Osteoblast (primary cell): ENCODE measurements around the gene CCNF. TPM values are rescaled to one million over a fixed set of nuclear protein-coding genes. Genes with fewer than 3 reads are reported as not detected.

ENCODE experiments used
- DNase-seq: peaks from one replicate; pipeline ENCODE4 v3.0.0; 2011; ENCODE audit warnings: low spot score, mixed read lengths; ENCODE audit not compliant: insufficient read length; ENCODE audit errors: missing footprints
- H2AFZ ChIP-seq: 2 replicates; pipeline ENCODE4 v1.6.0; 2011; ENCODE audit warnings: mild to moderate bottlenecking, low read length
- H3K27ac ChIP-seq: 2 replicates; pipeline ENCODE4 v1.5.1; 2011; ENCODE audit warnings: mild to moderate bottlenecking, low read depth, low read length, moderate library complexity
- H3K27me3 ChIP-seq: 2 replicates; pipeline ENCODE4 v1.6.0; 2012; ENCODE audit warnings: mild to moderate bottlenecking, control low read depth, inconsistent platforms, low read length, moderate library complexity; ENCODE audit not compliant: insufficient read depth
- H3K36me3 ChIP-seq: 2 replicates; pipeline ENCODE4 v1.5.1; 2011; ENCODE audit warnings: mild to moderate bottlenecking, low read length, control low read depth, moderate library complexity; ENCODE audit not compliant: insufficient read depth
- H3K4me1 ChIP-seq: 2 replicates; pipeline ENCODE4 v1.5.1; 2011; ENCODE audit warnings: mild to moderate bottlenecking, low read length, control low read depth, moderate library complexity; ENCODE audit not compliant: insufficient read depth
- H3K4me2 ChIP-seq: 2 replicates; pipeline ENCODE4 v1.6.0; 2011; ENCODE audit warnings: mild to moderate bottlenecking, low read length; ENCODE audit not compliant: insufficient read depth
- H3K4me3 ChIP-seq: fragments of 200-600 bp; sonication (generic); 3 replicates; pipeline ENCODE4 v1.5.1; 2012; ENCODE audit warnings: mild to moderate bottlenecking, low read length, inconsistent platforms; ENCODE audit not compliant: insufficient read depth
- H3K79me2 ChIP-seq: 2 replicates; pipeline ENCODE4 v1.6.0; 2012; ENCODE audit warnings: mild to moderate bottlenecking, low read length, control low read depth, inconsistent platforms; ENCODE audit not compliant: insufficient read depth
- H3K9me3 ChIP-seq: 2 replicates; pipeline ENCODE4 v1.5.1; 2011; ENCODE audit warnings: low read depth, low read length, control low read depth
- H4K20me1 ChIP-seq: 2 replicates; pipeline ENCODE4 v1.6.0; 2012; ENCODE audit warnings: mild to moderate bottlenecking, low read length, control low read depth; ENCODE audit not compliant: insufficient read depth
- total RNA-seq: library from RNA; depleted of rRNA; stranded (reverse); fragments of >200 nt; gene quantifications from 2 replicates; pipeline ENCODE4 v1.2.3, GENCODE V29; 2012
- TF ChIP-seq, protein P1 (sequence below): IDR thresholded peaks from 2 replicates; pipeline ENCODE4 v1.5.1; 2011; ENCODE audit warnings: mild to moderate bottlenecking, low read depth, low read length, moderate library complexity; ENCODE audit errors: extremely low read depth

CCNF gene
- total RNA-seq, 1 donor = 6.9 TPM

DNA sequence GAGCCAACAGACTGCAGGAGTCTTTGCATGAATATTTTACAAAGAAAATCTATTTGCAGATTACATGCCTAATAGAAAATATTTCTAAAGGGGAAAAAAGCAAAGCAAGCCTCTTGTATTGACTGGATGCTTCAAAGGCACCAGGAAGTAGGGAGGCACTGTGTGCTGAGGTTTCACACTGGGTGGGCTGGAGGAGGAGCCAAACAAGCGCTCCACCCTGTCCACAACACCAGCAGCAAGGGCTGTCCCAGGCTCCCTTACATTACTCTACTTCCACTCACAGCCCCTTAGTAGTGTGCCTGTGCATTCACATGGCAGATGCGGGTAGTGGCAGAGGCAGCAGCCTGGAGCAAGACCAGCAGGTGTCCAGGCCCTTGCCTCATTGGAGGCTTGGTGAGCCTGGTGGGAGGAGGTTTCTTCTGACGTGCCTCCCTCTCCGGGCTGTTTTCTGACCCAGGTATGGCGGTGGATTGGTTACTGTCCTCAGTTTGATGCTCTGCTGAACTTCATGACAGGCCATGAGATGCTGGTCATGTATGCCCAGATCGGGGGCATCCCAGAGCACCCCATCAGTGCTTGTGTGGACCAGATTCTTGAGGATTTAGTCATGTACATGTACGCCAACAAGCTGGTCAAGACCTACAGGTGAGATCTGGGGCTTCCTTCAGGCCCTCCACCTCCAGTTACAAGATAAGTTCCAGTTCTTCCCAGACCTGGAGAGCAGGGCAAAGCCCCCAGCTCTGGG is 7.0 kb upstream of the CCNF start:
- TF ChIP-seq, protein P1, sequence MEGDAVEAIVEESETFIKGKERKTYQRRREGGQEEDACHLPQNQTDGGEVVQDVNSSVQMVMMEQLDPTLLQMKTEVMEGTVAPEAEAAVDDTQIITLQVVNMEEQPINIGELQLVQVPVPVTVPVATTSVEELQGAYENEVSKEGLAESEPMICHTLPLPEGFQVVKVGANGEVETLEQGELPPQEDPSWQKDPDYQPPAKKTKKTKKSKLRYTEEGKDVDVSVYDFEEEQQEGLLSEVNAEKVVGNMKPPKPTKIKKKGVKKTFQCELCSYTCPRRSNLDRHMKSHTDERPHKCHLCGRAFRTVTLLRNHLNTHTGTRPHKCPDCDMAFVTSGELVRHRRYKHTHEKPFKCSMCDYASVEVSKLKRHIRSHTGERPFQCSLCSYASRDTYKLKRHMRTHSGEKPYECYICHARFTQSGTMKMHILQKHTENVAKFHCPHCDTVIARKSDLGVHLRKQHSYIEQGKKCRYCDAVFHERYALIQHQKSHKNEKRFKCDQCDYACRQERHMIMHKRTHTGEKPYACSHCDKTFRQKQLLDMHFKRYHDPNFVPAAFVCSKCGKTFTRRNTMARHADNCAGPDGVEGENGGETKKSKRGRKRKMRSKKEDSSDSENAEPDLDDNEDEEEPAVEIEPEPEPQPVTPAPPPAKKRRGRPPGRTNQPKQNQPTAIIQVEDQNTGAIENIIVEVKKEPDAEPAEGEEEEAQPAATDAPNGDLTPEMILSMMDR = no peak
- peaks cover 12% of the 10 kb centered on the region for H3K27me3 ChIP-seq
- no peak for DNase-seq
- no peak overlapping the region for H3K4me2 ChIP-seq
- no peaks in the 10 kb centered on the region for H4K20me1 ChIP-seq
- H3K27ac ChIP-seq = no peak overlapping the region
- no peaks in the 10 kb centered on the region for H3K79me2 ChIP-seq
- H3K4me3 ChIP-seq = no peak overlapping the region
- H3K9me3 ChIP-seq = no peaks in the 10 kb centered on the region
- no peak overlapping the region for H2AFZ ChIP-seq
- no peaks in the 10 kb centered on the region for H3K4me1 ChIP-seq
- no peaks in the 10 kb centered on the region for H3K36me3 ChIP-seq

DNA sequence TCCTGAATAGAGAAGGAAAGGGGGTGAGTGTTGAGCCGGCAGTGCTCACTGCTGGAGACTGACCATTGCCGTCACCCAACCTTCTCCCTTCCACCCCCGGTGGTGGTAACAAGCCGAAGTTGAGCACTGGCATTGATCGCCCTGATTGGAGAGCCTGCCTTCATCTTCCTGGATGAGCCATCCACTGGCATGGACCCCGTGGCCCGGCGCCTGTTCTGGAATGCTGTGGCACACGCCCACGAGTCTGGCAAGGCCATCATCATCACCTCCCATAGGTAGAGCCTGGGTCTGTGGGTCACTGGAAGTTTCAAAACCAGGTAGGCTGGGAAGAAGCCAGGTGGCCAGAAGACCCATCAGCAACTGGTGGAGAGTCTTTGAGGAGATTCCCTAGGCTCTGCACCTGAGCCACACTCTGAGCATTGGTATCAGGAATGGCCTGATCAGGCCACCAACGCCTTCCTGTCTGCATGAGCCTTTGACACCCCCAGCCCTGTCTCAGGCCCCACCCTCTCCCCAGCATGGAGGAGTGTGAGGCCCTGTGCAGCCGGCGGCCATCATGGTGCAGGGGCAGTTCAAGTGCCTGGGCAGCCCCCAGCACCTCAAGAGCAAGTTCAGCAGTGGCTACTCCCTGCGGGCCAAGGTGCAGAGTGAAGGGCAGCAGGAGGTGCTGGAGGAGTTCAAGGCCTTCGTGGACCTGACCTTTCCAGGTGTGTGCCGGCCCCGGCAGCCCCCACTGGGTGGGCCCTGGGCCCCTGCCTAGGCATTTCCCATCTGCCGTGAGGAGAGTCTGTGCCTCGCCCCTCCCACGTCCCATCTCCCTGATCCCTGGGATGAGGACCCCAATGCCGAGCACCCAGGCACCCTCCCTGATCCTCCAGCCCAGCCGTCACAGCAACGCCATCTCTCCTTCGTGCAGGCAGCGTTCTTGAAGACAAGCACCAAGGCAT is 4.9 kb upstream of the CCNF start:
- H3K79me2 ChIP-seq = no peaks in the 10 kb centered on the region
- no peak overlapping the region for H2AFZ ChIP-seq
- no peak overlapping the region for H3K4me2 ChIP-seq
- no peaks in the 10 kb centered on the region for H3K9me3 ChIP-seq
- peaks cover 12% of the 10 kb centered on the region for H3K27me3 ChIP-seq
- H4K20me1 ChIP-seq = no peaks in the 10 kb centered on the region
- no peak overlapping the region for H3K27ac ChIP-seq
- no peak overlapping the region for H3K4me3 ChIP-seq
- no peaks in the 10 kb centered on the region for H3K36me3 ChIP-seq
- no peaks in the 10 kb centered on the region for H3K4me1 ChIP-seq
- DNase-seq = no peak
- TF ChIP-seq, protein P1 = no peak

DNA sequence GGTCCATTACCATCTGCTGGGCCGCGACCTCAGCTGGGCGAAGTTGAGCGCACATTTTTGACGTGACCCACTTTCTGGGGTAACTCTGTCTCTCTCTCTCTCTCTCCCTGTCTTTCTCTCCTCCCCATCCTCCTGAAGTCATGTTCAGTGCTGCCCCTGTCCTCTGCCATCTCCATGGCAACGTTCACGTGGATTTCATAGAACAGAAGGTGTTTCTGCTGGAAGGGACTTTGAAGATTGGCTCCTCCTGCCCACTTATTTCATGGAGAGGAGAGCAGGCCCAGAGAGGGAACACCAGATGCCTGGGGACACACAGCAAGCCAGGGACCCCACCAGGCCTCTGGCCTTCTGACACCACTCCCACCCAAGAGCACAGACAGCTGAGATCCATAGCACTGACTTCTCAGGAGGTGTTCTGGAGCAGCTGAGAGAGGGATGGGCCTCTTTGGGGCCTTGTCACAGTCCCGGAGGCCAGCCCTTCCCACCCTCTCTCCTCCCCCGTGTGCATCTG is 4.2 kb upstream of the CCNF start:
- Histone ChIP-seq H3K79me2 (peaks cover 6% of the 10 kb centered on the region), H3K4me2 (no peak overlapping the region), H4K20me1 (no peaks in the 10 kb centered on the region), H2AFZ (no peak overlapping the region), H3K36me3 (no peaks in the 10 kb centered on the region), H3K4me1 (peaks cover 2% of the 10 kb centered on the region), H3K4me3 (no peak overlapping the region), H3K27ac (no peak overlapping the region), H3K27me3 (peaks cover 12% of the 10 kb centered on the region), H3K9me3 (no peaks in the 10 kb centered on the region)
- TF ChIP-seq, protein P1 = no peak
- no peak for DNase-seq
